IMR-90 (cell line): ENCODE measurements around the gene NYAP1. TPM values are rescaled to one million over a fixed set of nuclear protein-coding genes. Genes with fewer than 3 reads are reported as not detected.

Experiments
- ATAC-seq: fragments of 200-7000 bp; cut with Tn5 transposase; 2 replicates; pipeline ENCODE4 v1.9.1; 2020; ENCODE audit warnings: low read depth, mild to moderate bottlenecking, moderate library complexity
- BruUV-seq: library from RNA; stranded (reverse); fragments of 400-500 nt; replicated peaks from 2 replicates; lab custom pipeline; 2021; lab: Mats Ljungman, UMichigan
- CTCF ChIA-PET: fragments of 300-600 bp; formaldehyde crosslinking; extraction: SDS; loops from one replicate; lab custom pipeline; 2021; ENCODE audit warnings: antibody characterized with exemption; lab: Yijun Ruan, JAX
- POLR2A ChIA-PET: fragments of 300-600 bp; sonication (Branson Sonifier 250); formaldehyde crosslinking; loops from one replicate; lab custom pipeline; 2022; ENCODE audit warnings: antibody characterized with exemption; ENCODE audit not compliant: unreplicated experiment; lab: Charles Lee
- DNase-seq: peaks from one replicate; pipeline ENCODE4 v3.0.0; 2013
- H2AFZ ChIP-seq: replicated peaks from 2 replicates; pipeline ENCODE3; 2013; ENCODE audit warnings: low read length, mild to moderate bottlenecking; ENCODE audit not compliant: poor library complexity
- H2AK5ac ChIP-seq: 2 replicates; pipeline ENCODE4 v1.6.1; 2013; ENCODE audit warnings: low read depth, low read length, inconsistent platforms
- H2AK9ac ChIP-seq: replicated peaks from 2 replicates; pipeline ENCODE3; 2013; ENCODE audit warnings: mild to moderate bottlenecking, low read depth, low read length, moderate library complexity; ENCODE audit not compliant: poor library complexity
- H2BK120ac ChIP-seq: 2 replicates; pipeline ENCODE4 v1.6.1; 2013; ENCODE audit warnings: low read depth, low read length, inconsistent platforms
- H2BK15ac ChIP-seq: 3 replicates; pipeline ENCODE4 v1.6.1; 2013; ENCODE audit warnings: low read depth, low read length, inconsistent platforms
- H2BK20ac ChIP-seq: 2 replicates; pipeline ENCODE4 v1.6.1; 2013; ENCODE audit warnings: low read depth, mild to moderate bottlenecking, inconsistent platforms, low read length, moderate library complexity
- H2BK5ac ChIP-seq: 2 replicates; pipeline ENCODE4 v1.6.1; 2013; ENCODE audit warnings: mild to moderate bottlenecking, low read depth, low read length, inconsistent platforms; ENCODE audit not compliant: poor library complexity, severe bottlenecking
- H3K14ac ChIP-seq: replicated peaks from 2 replicates; pipeline ENCODE4 v1.6.1; 2013; ENCODE audit warnings: low read depth, low read length, inconsistent platforms
- H3K18ac ChIP-seq: 2 replicates; pipeline ENCODE4 v1.6.1; 2013; ENCODE audit warnings: low read depth, low read length, control low read depth
- H3K23ac ChIP-seq: 2 replicates; pipeline ENCODE4 v1.6.1; 2013; ENCODE audit warnings: low read depth, low read length, inconsistent platforms
- H3K27ac ChIP-seq: 2 replicates; pipeline ENCODE4 v1.5.1; 2013; ENCODE audit warnings: mild to moderate bottlenecking, control low read depth, low read length; ENCODE audit not compliant: insufficient read depth
- H3K27me3 ChIP-seq: 2 replicates; pipeline ENCODE4 v1.6.1; 2013; ENCODE audit warnings: low read length; ENCODE audit not compliant: control insufficient read depth, insufficient read depth
- H3K36me3 ChIP-seq: 2 replicates; pipeline ENCODE4 v1.6.1; 2013; ENCODE audit warnings: low read length, mixed read lengths; ENCODE audit not compliant: control insufficient read depth, insufficient read depth
- H3K4ac ChIP-seq: 2 replicates; pipeline ENCODE4 v1.6.1; 2013; ENCODE audit warnings: low read depth, low read length, inconsistent platforms
- H3K4me1 ChIP-seq: 2 replicates; pipeline ENCODE4 v1.6.1; 2013; ENCODE audit warnings: low read length, mixed read lengths; ENCODE audit not compliant: control insufficient read depth, insufficient read depth
- H3K4me2 ChIP-seq: 2 replicates; pipeline ENCODE4 v1.6.1; 2013; ENCODE audit warnings: low read depth, mild to moderate bottlenecking, control low read depth, low read length, moderate library complexity
- H3K4me3 ChIP-seq: 2 replicates; pipeline ENCODE4 v1.5.1; 2013; ENCODE audit warnings: low read depth, mild to moderate bottlenecking, control low read depth, low read length, moderate library complexity; ENCODE audit not compliant: insufficient read depth
- H3K56ac ChIP-seq: 2 replicates; pipeline ENCODE4 v1.6.1; 2013; ENCODE audit warnings: low read length, inconsistent platforms; ENCODE audit not compliant: insufficient read depth; ENCODE audit errors: extremely low read depth
- H3K79me1 ChIP-seq, 2 experiments: 2 replicates each; pipeline ENCODE4 v1.6.1; 2013; ENCODE audit warnings: low read length in 2 of 2, inconsistent platforms in 1 of 2, low read depth in 1 of 2
- H3K9ac ChIP-seq: 2 replicates; pipeline ENCODE4 v1.6.1; 2013; ENCODE audit warnings: low read depth, low read length, control low read depth
- H3K9me1 ChIP-seq: 2 replicates; pipeline ENCODE4 v1.6.1; 2013; ENCODE audit warnings: low read length, inconsistent platforms; ENCODE audit not compliant: insufficient read depth
- H3K9me3 ChIP-seq: 2 replicates; pipeline ENCODE4 v1.6.1; 2013; ENCODE audit warnings: low read length; ENCODE audit not compliant: control insufficient read depth, insufficient read depth
- H4K20me1 ChIP-seq: 2 replicates; pipeline ENCODE4 v1.6.1; 2013; ENCODE audit warnings: low read length, inconsistent platforms; ENCODE audit not compliant: insufficient read depth
- H4K5ac ChIP-seq: 2 replicates; pipeline ENCODE4 v1.6.1; 2013; ENCODE audit warnings: mild to moderate bottlenecking, low read depth, low read length, control low read depth
- H4K8ac ChIP-seq, 2 experiments: 2 replicates each; pipeline ENCODE4 v1.6.1; 2013; ENCODE audit warnings: low read depth in 2 of 2, low read length in 2 of 2, control low read depth in 1 of 2, inconsistent platforms in 1 of 2
- H4K91ac ChIP-seq: 2 replicates; pipeline ENCODE4 v1.6.1; 2013; ENCODE audit warnings: low read depth, low read length, inconsistent platforms; ENCODE audit not compliant: insufficient read depth
- BHLHE40 ChIP-seq: fragments of 150-350 bp; IDR thresholded peaks from 2 replicates; pipeline ENCODE4 v1.6.1; 2016; ENCODE audit warnings: mild to moderate bottlenecking, low read depth, low read length
- CEBPB ChIP-seq: IDR thresholded peaks from 2 replicates; pipeline ENCODE4 v1.6.1; 2012; ENCODE audit warnings: low read depth, low read length, improper control_type of control experiment
- CTCF ChIP-seq: conservative IDR thresholded peaks from 2 replicates; pipeline ENCODE4 v1.5.1; 2012; ENCODE audit warnings: mild to moderate bottlenecking, low read depth, low read length, improper control_type of control experiment
- ELK1 ChIP-seq: fragments of 150-350 bp; IDR thresholded peaks from 2 replicates; pipeline ENCODE4 v1.6.1; 2016; ENCODE audit warnings: low read depth, mild to moderate bottlenecking, low read length, moderate library complexity, borderline replicate concordance
- POLR2A ChIP-seq: IDR thresholded peaks from 2 replicates; pipeline ENCODE4 v1.6.1; 2012; ENCODE audit warnings: mild to moderate bottlenecking, low read depth, low read length
- WGBS, 2 experiments: methylation state at CpG; one replicate each; pipeline versions ENCODE4 v1.1.5 to v1.1.7; 2013; ENCODE audit warnings: missing lambda C conversion rate in 2 of 2; ENCODE audit not compliant: insufficient read length in 1 of 2; ENCODE audit errors: extremely low coverage in 2 of 2; 5-methylcytosine and 5-hydroxymethylcytosine counted together
- dilution Hi-C: fragments of 300-500 bp; cut with HindIII; formaldehyde crosslinking; loops from one replicate; pipeline ENCODE4 v1.14.3; 2018; ENCODE audit warnings: low sequenced_read_pairs; ENCODE audit not compliant: unreplicated experiment
- in situ Hi-C: fragments of 300-500 bp; cut with MboI; formaldehyde crosslinking; loops from 3 replicates; pipeline ENCODE4 v1.14.3; 2019; ENCODE audit warnings: low sequenced_read_pairs, inconsistent platforms, mixed read lengths
- intact Hi-C: fragments of 100-400 bp; cut with micrococcal nuclease; formaldehyde crosslinking; loops from 2 replicates; pipeline ENCODE4 v1.10.0; 2022
- polyA plus RNA-seq, 3 experiments: library from polyadenylated mRNA; depleted of rRNA; stranded (reverse); fragments of >200 nt; gene quantifications; 2 replicates each; pipeline ENCODE4 v1.2.3, GENCODE V29; 2012; ENCODE audit warnings: low replicate concordance in 1 of 3
- total RNA-seq: library from RNA; depleted of rRNA; stranded (reverse); fragments of >200 nt; gene quantifications from 2 replicates; pipeline ENCODE4 v1.2.3, GENCODE V29; 2012

NYAP1 gene
- total and polyA plus RNA-seq, 2 of the 4 experiments (the other 2 are of a cell fraction), result 0.18 to 1.3 TPM

GRCh38 chr7:100456562-100456961 lies 27.2 kb upstream of the NYAP1 start:
- dilution Hi-C loops, result no loop called here

More at GRCh38 chr7:100456562-100456961, 27.2 kb upstream of the NYAP1 start:
- no TSS peak for BruUV-seq
- no peak overlapping the region for H3K56ac ChIP-seq
- DNase-seq (no peak), ATAC-seq (no peak)
- POLR2A ChIA-PET, result no interaction called here
- H3K4me1 ChIP-seq, result no peaks in the 10 kb centered on the region
- H3K9ac ChIP-seq, result no peak overlapping the region
- CTCF ChIA-PET, result interaction anchor here (1.6 kb wide), 1 partner anchor 9 kb away, joined by 4 read pairs; no protein-coding TSS in a partner anchor
- no peaks in the 10 kb centered on the region for H3K9me3 ChIP-seq
- H3K4ac ChIP-seq, result no peak overlapping the region
- no peak overlapping the region for H3K18ac ChIP-seq
- no peak overlapping the region for H3K4me3 ChIP-seq
- no peak overlapping the region for H3K23ac ChIP-seq
- H2BK15ac ChIP-seq, result no peak overlapping the region
- H4K5ac ChIP-seq, result no peak overlapping the region
- intact Hi-C loops, result no loop called here
- peaks cover 3% of the 10 kb centered on the region; the same call in 1 of the 2 replicates for H3K36me3 ChIP-seq
- no peak overlapping the region for H2AFZ ChIP-seq
- WGBS, 2 experiments, result 92 to 100% methylated on average over 2 to 9 of the region's 14 CpGs
- H3K27me3 ChIP-seq, result no peaks in the 10 kb centered on the region
- H3K4me2 ChIP-seq, result no peak overlapping the region
- H2BK20ac ChIP-seq, result no peak overlapping the region
- H3K79me1 ChIP-seq, result no peaks in the 10 kb centered on the region
- no peak overlapping the region for H3K27ac ChIP-seq
- H4K8ac ChIP-seq, result no peak overlapping the region
- no peak overlapping the region for H4K91ac ChIP-seq
- no peaks in the 10 kb centered on the region for H4K20me1 ChIP-seq
- H2BK5ac ChIP-seq, result no peak overlapping the region
- H3K9me1 ChIP-seq, result no peaks in the 10 kb centered on the region
- peak overlapping the region; percentile 42 for H2AK9ac ChIP-seq
- TF ChIP-seq ELK1, result no peak
- TF ChIP-seq CTCF, result 0 out of 2 replicates have a peak, but pooled peaks have one; percentile 1
- no peak for TF ChIP-seq BHLHE40
- TF ChIP-seq POLR2A, result no peak
- no peak for TF ChIP-seq CEBPB
- H2AK5ac ChIP-seq, result no peak overlapping the region
- no peak overlapping the region for H3K14ac ChIP-seq
- H2BK120ac ChIP-seq, result no peak overlapping the region
- in situ Hi-C loops, result loop anchor here (25.0 kb wide), 1 partner anchor 406 kb away; the partner anchor contains the start of genes SLC12A9 and TRIP6
